Activated naive CD4-positive, alpha-beta T cell treated with anti-CD3 and anti-CD28 coated beads for 36 hours (primary cell): ENCODE results near the gene CADPS2. TPM values are rescaled to one million over a fixed set of nuclear protein-coding genes. Genes with fewer than 3 reads are reported as not detected.

Experiments used
- CTCF ChIA-PET: fragments of 350-600 bp; sonication (Branson Sonifier 250); formaldehyde crosslinking; loops from one replicate; lab custom pipeline; 2021; ENCODE audit warnings: antibody characterized with exemption; lab: Charles Lee
- DNase-seq: peaks from one replicate; pipeline ENCODE4 v3.0.0-alpha.2; 2020
- H3K27ac Mint-ChIP-seq: one replicate; pipeline ENCODE4 v1.8.0; 2021; ENCODE audit warnings: mild to moderate bottlenecking, mixed read lengths
- H3K27me3 Mint-ChIP-seq: one replicate; pipeline ENCODE4 v1.8.0; 2021; ENCODE audit warnings: low read depth, mixed read lengths
- H3K36me3 Mint-ChIP-seq: one replicate; pipeline ENCODE4 v1.8.0; 2021; ENCODE audit warnings: low read depth, mixed read lengths
- H3K4me1 Mint-ChIP-seq: one replicate; pipeline ENCODE4 v1.8.0; 2021; ENCODE audit warnings: low read depth, mixed read lengths
- H3K4me3 Mint-ChIP-seq: one replicate; pipeline ENCODE4 v1.8.0; 2021; ENCODE audit warnings: mild to moderate bottlenecking, moderate library complexity, mixed read lengths
- H3K9me3 Mint-ChIP-seq: one replicate; pipeline ENCODE4 v1.8.0; 2021; ENCODE audit warnings: mixed read lengths
- intact Hi-C: fragments of 100-400 bp; cut with micrococcal nuclease; formaldehyde crosslinking; loops from one replicate; pipeline ENCODE4 v1.15.1; 2023
- total RNA-seq, 2 experiments: library from RNA; stranded (reverse); gene quantifications; one replicate each; pipeline ENCODE4 v1.2.3, GENCODE V29; 2021

Gene CADPS2
- total RNA-seq, result not detected

DNA sequence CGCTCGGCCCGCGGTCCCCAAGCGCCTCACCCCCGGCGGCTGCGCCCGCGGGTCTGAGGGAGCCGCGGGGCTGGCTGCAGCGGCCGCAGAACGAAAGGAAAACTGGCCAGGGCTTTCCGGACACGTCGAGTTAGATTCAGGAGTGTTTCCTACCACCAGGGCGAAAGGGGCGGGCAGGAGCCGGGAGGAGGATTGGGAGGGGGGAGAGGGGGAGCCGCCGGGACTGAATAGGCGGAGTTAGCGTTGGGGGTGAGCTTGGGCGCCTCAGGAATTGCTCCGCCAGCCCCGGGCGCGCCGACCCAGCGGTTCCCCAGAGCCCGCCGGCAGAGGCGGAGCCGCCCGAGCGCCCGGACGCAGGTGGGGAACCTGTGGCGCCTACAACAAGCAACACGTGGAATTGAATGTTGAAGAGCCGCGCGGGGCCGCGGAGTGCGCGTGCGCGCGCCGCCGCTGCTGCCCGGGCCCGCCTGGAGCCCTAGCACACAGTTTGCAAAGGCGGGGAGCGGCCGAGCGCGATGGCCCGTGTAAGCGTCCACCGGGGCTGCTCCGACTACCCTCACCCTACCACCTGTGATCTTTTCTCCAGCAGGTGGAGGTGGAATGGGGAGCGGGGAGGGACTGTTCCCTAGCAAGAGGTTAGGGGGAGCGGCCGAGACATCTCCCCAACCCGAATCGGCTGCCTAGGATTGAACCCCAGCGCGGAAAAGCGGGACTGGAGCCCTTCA, at the start of gene CADPS2:
Gene CADPS2 (minus strand): TSS at position 104 of the 725 bp plus-strand sequence. CDS start 123 bp downstream, outside the sequence.
- intact Hi-C loops, result loop anchor here (1.0 kb wide), 1 partner anchor 268 kb away; no protein-coding TSS in a partner anchor
- Mint-ChIP-seq H3K27ac (no peak within 1 kb of the TSS), H3K4me3 (peak within 1 kb of the TSS; percentile 30), H3K36me3 (no peaks in the 10 kb centered on the region), H3K9me3 (no peaks in the 10 kb centered on the region), H3K27me3 (peaks cover 59% of the 10 kb centered on the region), H3K4me1 (peaks cover 9% of the 10 kb centered on the region)
- CTCF ChIA-PET, result no interaction called here
- DNase-seq, result peak; percentile 9

DNA sequence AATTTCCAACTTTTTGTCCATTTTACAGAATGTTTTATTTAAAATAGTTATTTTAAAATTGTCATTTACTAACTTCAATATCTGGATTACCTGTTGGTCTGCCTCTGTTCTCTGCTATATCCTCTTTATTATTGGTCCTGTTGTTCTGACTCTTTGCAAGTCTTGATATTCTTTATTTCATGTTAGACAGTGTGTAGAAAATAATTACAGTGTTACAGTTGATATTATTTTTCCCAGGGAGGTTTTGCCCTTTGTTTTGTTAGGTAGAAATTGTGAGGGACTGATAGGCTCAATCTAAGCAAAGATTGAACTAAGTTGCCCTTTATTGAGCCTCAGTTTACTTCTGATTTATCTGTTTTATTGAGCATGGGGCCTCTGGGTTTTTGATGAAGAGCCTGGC, 49.4 kb upstream of the CADPS2 start:
- no peak for DNase-seq
- no peaks in the 10 kb centered on the region for H3K36me3 Mint-ChIP-seq
- intact Hi-C loops, result no loop called here
- H3K4me3 Mint-ChIP-seq, result no peak overlapping the region
- no peaks in the 10 kb centered on the region for H3K27me3 Mint-ChIP-seq
- CTCF ChIA-PET, result no interaction called here
- H3K27ac Mint-ChIP-seq, result no peak overlapping the region
- H3K9me3 Mint-ChIP-seq, result peaks cover 5% of the 10 kb centered on the region
- H3K4me1 Mint-ChIP-seq, result no peaks in the 10 kb centered on the region

DNA sequence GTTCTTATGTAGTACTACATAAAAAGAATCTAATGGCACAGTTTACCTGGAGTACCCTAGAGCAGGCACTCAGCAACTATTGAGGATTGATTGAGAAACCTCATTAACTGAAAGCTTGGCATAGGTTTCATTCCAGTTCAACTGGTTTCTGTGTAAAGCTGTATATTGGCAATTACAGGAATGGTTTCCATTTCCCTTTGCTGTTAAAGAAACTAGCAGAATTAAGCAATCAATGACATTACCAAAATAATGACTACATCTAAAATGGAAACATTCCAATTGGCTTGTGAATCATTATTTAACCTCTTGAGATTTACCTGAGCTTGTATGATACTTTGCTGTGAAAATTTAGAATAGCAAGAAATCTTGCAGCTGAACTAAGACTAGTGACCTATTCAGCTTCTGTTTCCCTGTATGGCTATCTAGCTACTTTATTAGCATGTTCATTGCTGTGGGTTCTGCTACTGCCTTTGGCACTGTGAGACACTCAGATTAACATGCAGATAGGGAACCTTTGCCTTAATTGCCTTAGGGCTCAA, 33.5 kb upstream of the CADPS2 start:
- H3K36me3 Mint-ChIP-seq, result no peaks in the 10 kb centered on the region
- DNase-seq, result no peak
- CTCF ChIA-PET, result no interaction called here
- no peaks in the 10 kb centered on the region for H3K27me3 Mint-ChIP-seq
- H3K9me3 Mint-ChIP-seq, result no peaks in the 10 kb centered on the region
- no peaks in the 10 kb centered on the region for H3K4me1 Mint-ChIP-seq
- intact Hi-C loops, result no loop called here
- H3K4me3 Mint-ChIP-seq, result no peak overlapping the region
- H3K27ac Mint-ChIP-seq, result no peak overlapping the region

DNA sequence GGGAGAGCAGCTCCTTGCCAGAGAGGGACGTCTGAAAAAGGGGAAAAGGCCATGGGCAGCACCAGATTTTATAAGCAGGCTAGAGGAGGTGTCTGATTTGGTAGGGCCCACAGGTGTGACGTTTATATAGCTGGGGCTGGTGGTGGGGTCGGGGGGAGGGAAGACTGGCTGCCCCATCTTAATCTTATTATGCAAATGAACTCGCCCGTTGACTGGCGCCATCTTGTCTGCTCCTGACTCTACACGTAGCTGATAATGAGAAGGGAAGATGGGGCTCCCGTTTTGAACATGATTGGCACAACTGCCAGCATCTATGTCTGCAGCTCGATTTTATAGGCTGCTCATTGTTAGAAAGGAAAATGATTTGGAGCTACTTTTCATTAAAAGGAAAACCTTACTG, 28.6 kb upstream of the CADPS2 start:
- Mint-ChIP-seq H3K27ac (no peak overlapping the region), H3K4me3 (no peak overlapping the region), H3K36me3 (no peaks in the 10 kb centered on the region), H3K4me1 (no peaks in the 10 kb centered on the region), H3K27me3 (no peaks in the 10 kb centered on the region), H3K9me3 (no peaks in the 10 kb centered on the region)
- CTCF ChIA-PET, result no interaction called here
- intact Hi-C loops, result no loop called here
- DNase-seq, result no peak

DNA sequence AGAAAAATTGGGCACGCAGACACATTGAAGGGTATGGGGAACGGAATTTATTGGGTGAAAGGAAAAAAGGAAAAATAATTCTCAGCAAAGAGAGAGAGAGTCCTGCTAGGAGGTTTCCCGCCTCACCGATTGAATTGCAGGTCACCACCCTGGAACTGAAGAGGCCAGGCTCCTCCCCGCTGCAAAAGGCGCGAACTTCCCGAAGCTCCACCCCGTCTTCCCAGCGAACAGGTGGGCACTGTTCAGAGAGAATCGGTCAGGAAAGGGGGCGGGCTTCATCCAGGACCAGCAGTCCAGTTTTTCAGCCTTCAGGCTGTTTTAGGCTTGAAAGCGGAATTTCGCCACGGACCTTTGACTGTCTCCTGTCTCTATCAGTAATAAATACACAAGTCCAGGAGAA, 27.3 kb upstream of the CADPS2 start:
- intact Hi-C loops, result no loop called here
- Mint-ChIP-seq H3K27ac (no peak overlapping the region), H3K9me3 (no peaks in the 10 kb centered on the region), H3K27me3 (no peaks in the 10 kb centered on the region), H3K4me1 (no peaks in the 10 kb centered on the region), H3K36me3 (no peaks in the 10 kb centered on the region), H3K4me3 (no peak overlapping the region)
- no peak for DNase-seq
- CTCF ChIA-PET, result no interaction called here

DNA sequence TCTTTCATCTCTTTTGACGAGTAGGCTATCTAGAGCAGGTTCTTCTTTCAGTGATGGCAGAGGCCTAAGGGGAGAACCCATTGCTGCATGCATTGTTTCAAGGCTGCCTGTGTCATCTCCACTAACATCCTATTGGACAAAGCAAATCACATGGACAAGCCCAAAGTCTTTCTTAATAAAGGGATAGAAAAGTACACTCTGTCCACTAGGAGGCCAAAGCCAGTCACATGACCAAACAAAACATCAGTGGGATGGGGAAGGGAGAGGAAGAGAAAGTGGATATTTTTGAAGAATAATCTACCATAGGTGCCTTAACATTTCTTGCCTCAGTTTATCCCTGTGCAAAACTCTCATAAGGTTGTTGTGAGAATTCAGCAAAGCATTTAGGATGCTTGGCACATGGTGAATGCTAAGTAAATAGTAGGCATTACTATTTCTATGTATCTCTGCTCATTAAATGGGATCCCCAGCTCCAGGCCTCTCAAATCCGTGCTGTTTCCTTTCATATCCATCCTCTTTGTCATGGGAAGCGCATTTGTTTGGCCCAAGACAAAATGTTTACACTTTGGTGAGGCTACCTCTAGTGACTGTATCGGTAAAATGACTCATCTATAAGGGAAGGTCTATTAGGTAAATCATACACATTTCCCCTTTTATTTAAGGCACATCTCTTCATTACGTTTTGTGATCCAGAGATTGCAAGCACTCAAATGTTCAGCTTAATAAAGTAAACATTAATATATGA, 16.7 kb upstream of the CADPS2 start:
- CTCF ChIA-PET, result no interaction called here
- no peak overlapping the region for H3K27ac Mint-ChIP-seq
- H3K4me1 Mint-ChIP-seq, result no peaks in the 10 kb centered on the region
- peaks cover 1% of the 10 kb centered on the region for H3K9me3 Mint-ChIP-seq
- H3K27me3 Mint-ChIP-seq, result no peaks in the 10 kb centered on the region
- intact Hi-C loops, result no loop called here
- H3K36me3 Mint-ChIP-seq, result no peaks in the 10 kb centered on the region
- DNase-seq, result no peak
- no peak overlapping the region for H3K4me3 Mint-ChIP-seq

DNA sequence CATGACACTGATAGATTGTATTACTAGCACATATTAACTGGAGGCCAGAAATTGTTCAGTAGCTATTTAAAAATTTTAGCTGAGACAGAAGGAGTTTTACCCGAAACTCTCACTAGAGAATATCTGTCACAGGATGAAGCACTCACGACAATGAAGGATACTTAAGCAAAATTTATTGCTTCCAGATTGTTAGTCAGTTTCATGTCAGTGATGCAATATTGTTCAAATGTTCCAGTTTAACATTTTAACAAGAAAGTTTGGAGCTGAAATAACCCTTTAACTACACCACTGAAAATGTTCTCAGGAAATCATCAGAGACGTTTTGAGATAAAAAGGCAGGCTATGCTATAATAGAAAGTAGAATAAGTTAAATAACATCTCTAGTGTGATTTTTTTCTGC, 15.0 kb upstream of the CADPS2 start:
- Mint-ChIP-seq H3K9me3 (peaks cover 1% of the 10 kb centered on the region), H3K36me3 (no peaks in the 10 kb centered on the region), H3K4me1 (no peaks in the 10 kb centered on the region), H3K4me3 (no peak overlapping the region), H3K27ac (no peak overlapping the region), H3K27me3 (no peaks in the 10 kb centered on the region)
- CTCF ChIA-PET, result no interaction called here
- DNase-seq, result no peak
- intact Hi-C loops, result no loop called here

DNA sequence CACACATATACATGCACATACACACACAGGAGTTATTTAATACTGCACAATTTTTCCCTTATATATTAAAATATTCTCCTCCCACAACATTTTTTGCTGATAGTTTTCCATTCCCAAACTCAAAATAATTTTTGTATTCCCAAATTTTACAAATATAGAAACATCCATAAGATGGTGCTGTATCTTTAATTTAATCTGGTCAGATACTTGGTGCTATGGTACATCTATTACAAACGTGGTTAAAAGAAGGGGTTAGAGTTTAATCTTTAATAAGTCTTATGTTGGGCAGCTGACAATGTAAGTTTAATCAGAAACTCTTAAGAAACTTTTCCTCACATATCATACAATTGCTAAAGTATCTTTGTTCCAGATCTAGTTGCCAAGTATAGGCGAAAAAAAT, 10.2 kb upstream of the CADPS2 start:
- Mint-ChIP-seq H3K36me3 (no peaks in the 10 kb centered on the region), H3K27ac (no peak overlapping the region), H3K9me3 (no peaks in the 10 kb centered on the region), H3K4me1 (no peaks in the 10 kb centered on the region), H3K27me3 (no peaks in the 10 kb centered on the region), H3K4me3 (no peak overlapping the region)
- intact Hi-C loops, result no loop called here
- no peak for DNase-seq
- CTCF ChIA-PET, result no interaction called here

DNA sequence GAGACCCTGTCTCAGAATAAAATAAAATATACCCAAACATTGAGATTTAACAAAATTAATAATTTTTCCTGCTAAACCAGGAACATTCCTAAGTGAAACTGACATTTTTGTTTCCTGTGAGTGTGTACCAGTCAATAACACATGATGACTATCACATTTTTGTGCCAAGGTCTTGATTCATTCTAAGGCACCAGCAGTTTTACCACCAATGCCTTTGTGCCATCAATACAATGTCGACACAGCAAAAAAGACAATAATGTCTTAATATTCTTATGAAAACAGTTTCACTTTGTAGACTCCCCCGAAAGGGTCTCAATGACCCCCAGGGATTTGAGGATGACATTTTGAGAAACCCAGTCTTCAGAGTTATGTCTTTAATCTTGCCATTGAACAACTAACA, 7.2 kb upstream of the CADPS2 start:
- no peak overlapping the region for H3K4me3 Mint-ChIP-seq

DNA sequence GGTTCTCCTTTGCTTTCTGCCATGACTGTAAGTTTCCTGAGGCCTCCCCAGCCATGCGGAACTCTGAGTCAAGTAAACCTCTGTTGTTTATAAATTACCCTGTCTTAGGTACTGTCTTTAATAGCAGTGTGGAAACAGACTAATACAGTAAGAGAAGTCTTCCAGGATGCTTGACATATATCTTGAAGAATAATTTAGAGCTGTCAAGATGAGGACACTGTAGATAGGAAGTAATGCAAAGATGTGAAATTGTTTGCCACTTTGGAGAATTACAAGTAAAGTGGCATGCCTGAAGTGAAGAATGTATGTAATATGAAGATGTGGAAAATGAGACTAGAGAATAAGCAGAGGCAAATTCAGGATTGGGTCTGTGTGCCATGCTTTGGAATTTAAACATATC, 2.9 kb upstream of the CADPS2 start:
- H3K4me3 Mint-ChIP-seq, result no peak overlapping the region
- no peaks in the 10 kb centered on the region for H3K9me3 Mint-ChIP-seq
- no peak overlapping the region for H3K27ac Mint-ChIP-seq
- peaks cover 43% of the 10 kb centered on the region for H3K27me3 Mint-ChIP-seq
- CTCF ChIA-PET, result no interaction called here
- H3K36me3 Mint-ChIP-seq, result no peaks in the 10 kb centered on the region
- no peak for DNase-seq
- intact Hi-C loops, result no loop called here
- peaks cover 9% of the 10 kb centered on the region for H3K4me1 Mint-ChIP-seq

More for the DNA sequence above, 7.2 kb upstream of the CADPS2 start:
- H3K9me3 Mint-ChIP-seq, result no peaks in the 10 kb centered on the region
- H3K27me3 Mint-ChIP-seq, result peaks cover 15% of the 10 kb centered on the region
- CTCF ChIA-PET, result no interaction called here
- no peaks in the 10 kb centered on the region for H3K4me1 Mint-ChIP-seq
- H3K36me3 Mint-ChIP-seq, result no peaks in the 10 kb centered on the region
- H3K27ac Mint-ChIP-seq, result no peak overlapping the region
- DNase-seq, result no peak
- intact Hi-C loops, result no loop called here

DNA sequence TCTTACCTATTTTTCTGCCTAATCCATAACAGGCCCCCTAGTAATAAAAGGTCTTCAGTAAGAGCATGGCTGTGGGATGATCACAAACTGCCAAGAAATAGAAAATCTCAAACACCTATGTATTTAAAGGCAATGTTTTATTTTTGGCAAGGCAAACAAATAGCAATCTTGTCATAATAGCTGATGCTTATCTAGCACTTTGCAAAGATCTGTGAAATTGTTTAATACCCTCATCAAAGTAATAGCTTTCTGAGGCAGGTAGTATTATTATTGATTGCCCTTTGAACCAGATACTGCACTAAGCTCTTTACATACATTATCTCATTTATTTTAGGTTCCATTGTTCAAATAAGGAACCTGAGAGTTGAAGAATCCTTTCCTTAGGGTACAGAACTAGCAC, 1.6 kb upstream of the CADPS2 start:
- CTCF ChIA-PET, result no interaction called here
- DNase-seq, result no peak
- Mint-ChIP-seq H3K4me3 (no peak overlapping the region), H3K4me1 (peaks cover 9% of the 10 kb centered on the region), H3K27me3 (peaks cover 51% of the 10 kb centered on the region), H3K9me3 (no peaks in the 10 kb centered on the region), H3K36me3 (no peaks in the 10 kb centered on the region), H3K27ac (no peak overlapping the region)
- intact Hi-C loops, result no loop called here

DNA sequence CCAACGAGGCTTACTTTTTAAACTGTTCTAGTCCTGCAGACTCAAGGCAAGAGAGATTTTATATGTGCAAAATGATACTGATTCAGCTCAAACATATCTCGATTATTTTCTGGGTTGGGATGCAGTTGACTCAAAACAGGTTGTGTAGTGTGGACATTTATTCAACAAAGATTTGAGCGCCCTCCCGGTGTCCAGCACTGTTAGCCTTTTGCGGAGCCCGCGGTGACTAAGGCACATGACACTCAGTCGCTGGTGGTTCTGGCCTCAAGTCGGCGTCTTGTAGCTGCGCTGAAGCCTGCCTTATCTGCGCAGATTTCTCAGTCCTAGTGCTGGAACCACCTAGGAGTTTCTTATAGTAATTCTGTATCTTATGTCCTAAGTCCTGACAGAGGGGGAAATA, 938 bp upstream of the CADPS2 start:
- no peak overlapping the region for H3K27ac Mint-ChIP-seq
- CTCF ChIA-PET, result no interaction called here
- intact Hi-C loops, result no loop called here
- H3K4me1 Mint-ChIP-seq, result peaks cover 9% of the 10 kb centered on the region
- no peaks in the 10 kb centered on the region for H3K9me3 Mint-ChIP-seq
- H3K36me3 Mint-ChIP-seq, result no peaks in the 10 kb centered on the region
- no peak for DNase-seq
- peak overlapping the region; percentile 30 for H3K4me3 Mint-ChIP-seq
- H3K27me3 Mint-ChIP-seq, result peaks cover 56% of the 10 kb centered on the region
